ENCODE data around the gene AMPH.

Gene AMPH

GRCh38 chr7:38502289-38502688 lies 128.9 kb downstream of the AMPH start:
- TF ChIP-seq, protein P1, sequence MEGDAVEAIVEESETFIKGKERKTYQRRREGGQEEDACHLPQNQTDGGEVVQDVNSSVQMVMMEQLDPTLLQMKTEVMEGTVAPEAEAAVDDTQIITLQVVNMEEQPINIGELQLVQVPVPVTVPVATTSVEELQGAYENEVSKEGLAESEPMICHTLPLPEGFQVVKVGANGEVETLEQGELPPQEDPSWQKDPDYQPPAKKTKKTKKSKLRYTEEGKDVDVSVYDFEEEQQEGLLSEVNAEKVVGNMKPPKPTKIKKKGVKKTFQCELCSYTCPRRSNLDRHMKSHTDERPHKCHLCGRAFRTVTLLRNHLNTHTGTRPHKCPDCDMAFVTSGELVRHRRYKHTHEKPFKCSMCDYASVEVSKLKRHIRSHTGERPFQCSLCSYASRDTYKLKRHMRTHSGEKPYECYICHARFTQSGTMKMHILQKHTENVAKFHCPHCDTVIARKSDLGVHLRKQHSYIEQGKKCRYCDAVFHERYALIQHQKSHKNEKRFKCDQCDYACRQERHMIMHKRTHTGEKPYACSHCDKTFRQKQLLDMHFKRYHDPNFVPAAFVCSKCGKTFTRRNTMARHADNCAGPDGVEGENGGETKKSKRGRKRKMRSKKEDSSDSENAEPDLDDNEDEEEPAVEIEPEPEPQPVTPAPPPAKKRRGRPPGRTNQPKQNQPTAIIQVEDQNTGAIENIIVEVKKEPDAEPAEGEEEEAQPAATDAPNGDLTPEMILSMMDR (IDR thresholded peaks at IDR 0.05), result no peak
- Histone ChIP-seq H3K9me3 (ENCODE audit: control insufficient read depth, low read length) (no peaks in the 10 kb centered on the region), H2AFZ (no peak overlapping the region), H3K4me1 (no peaks in the 10 kb centered on the region), H3K27me3 (ENCODE audit: control insufficient read depth, insufficient read depth, low read length) (no peaks in the 10 kb centered on the region), H3K4me3 (ENCODE audit: low read depth, low read length) (no peak overlapping the region), H3K27ac (no peak overlapping the region), H3K79me2 (no peaks in the 10 kb centered on the region), H3K4me2 (ENCODE audit: low read length) (no peak overlapping the region), H3K9ac (no peak overlapping the region), H3K36me3 (ENCODE audit: control insufficient read depth, insufficient read depth, low read length) (no peaks in the 10 kb centered on the region)

GRCh38 chr7:38492010-38492409 lies 139.2 kb downstream of the AMPH start:
- Histone ChIP-seq H3K79me2 (no peaks in the 10 kb centered on the region), H3K4me2 (ENCODE audit: low read length) (no peak overlapping the region), H3K9me3 (ENCODE audit: control insufficient read depth, low read length) (no peaks in the 10 kb centered on the region), H3K36me3 (ENCODE audit: control insufficient read depth, insufficient read depth, low read length) (no peaks in the 10 kb centered on the region), H3K4me3 (ENCODE audit: low read depth, low read length) (no peak overlapping the region), H3K27ac (no peak overlapping the region), H3K27me3 (ENCODE audit: control insufficient read depth, insufficient read depth, low read length) (no peaks in the 10 kb centered on the region), H3K9ac (no peak overlapping the region), H2AFZ (no peak overlapping the region), H3K4me1 (no peaks in the 10 kb centered on the region)
- TF ChIP-seq, protein P1 (IDR thresholded peaks at IDR 0.05), result no peak

GRCh38 chr7:38482521-38482920 lies 148.7 kb downstream of the AMPH start:
- H3K27me3 ChIP-seq (ENCODE audit: control insufficient read depth, insufficient read depth, low read length), result no peaks in the 10 kb centered on the region
- H3K27ac ChIP-seq, result no peak overlapping the region
- H3K79me2 ChIP-seq, result no peaks in the 10 kb centered on the region
- no peak overlapping the region for H3K4me2 ChIP-seq (ENCODE audit: low read length)
- TF ChIP-seq, protein P1 (IDR thresholded peaks at IDR 0.05), result no peak
- H3K4me1 ChIP-seq, result no peaks in the 10 kb centered on the region
- H3K36me3 ChIP-seq (ENCODE audit: control insufficient read depth, insufficient read depth, low read length), result no peaks in the 10 kb centered on the region
- H3K9me3 ChIP-seq (ENCODE audit: control insufficient read depth, low read length), result no peaks in the 10 kb centered on the region
- H3K9ac ChIP-seq, result no peak overlapping the region
- H3K4me3 ChIP-seq (ENCODE audit: low read depth, low read length), result no peak overlapping the region
- H2AFZ ChIP-seq, result no peak overlapping the region

GRCh38 chr7:38481401-38481800 lies 149.8 kb downstream of the AMPH start:
- Histone ChIP-seq H3K9ac (no peak overlapping the region), H3K4me3 (ENCODE audit: low read depth, low read length) (no peak overlapping the region), H3K79me2 (no peaks in the 10 kb centered on the region), H3K4me1 (no peaks in the 10 kb centered on the region), H3K27ac (no peak overlapping the region), H3K27me3 (ENCODE audit: control insufficient read depth, insufficient read depth, low read length) (no peaks in the 10 kb centered on the region), H3K4me2 (ENCODE audit: low read length) (no peak overlapping the region), H2AFZ (no peak overlapping the region), H3K9me3 (ENCODE audit: control insufficient read depth, low read length) (no peaks in the 10 kb centered on the region), H3K36me3 (ENCODE audit: control insufficient read depth, insufficient read depth, low read length) (no peaks in the 10 kb centered on the region)
- TF ChIP-seq, protein P1 (IDR thresholded peaks at IDR 0.05), result no peak

GRCh38 chr7:38478404-38478803 lies 152.8 kb downstream of the AMPH start:
- H3K4me2 ChIP-seq (ENCODE audit: low read length), result no peak overlapping the region
- no peak overlapping the region for H3K9ac ChIP-seq
- no peak overlapping the region for H2AFZ ChIP-seq
- no peaks in the 10 kb centered on the region for H3K9me3 ChIP-seq (ENCODE audit: control insufficient read depth, low read length)
- H3K4me1 ChIP-seq, result no peaks in the 10 kb centered on the region
- no peaks in the 10 kb centered on the region for H3K79me2 ChIP-seq
- TF ChIP-seq, protein P1 (IDR thresholded peaks at IDR 0.05), result no peak
- no peak overlapping the region for H3K27ac ChIP-seq
- no peaks in the 10 kb centered on the region for H3K36me3 ChIP-seq (ENCODE audit: control insufficient read depth, insufficient read depth, low read length)
- no peak overlapping the region for H3K4me3 ChIP-seq (ENCODE audit: low read depth, low read length)
- H3K27me3 ChIP-seq (ENCODE audit: control insufficient read depth, insufficient read depth, low read length), result no peaks in the 10 kb centered on the region

All from parathyroid adenoma (tissue), 2 donors.